GM19025 (cell line): ENCODE measurements around the gene PDZD2.
"Not testable (repeated sequence)": the region's sequence is repeated elsewhere in the genome, so short reads cannot be mapped to it uniquely, and the experiment has no call there.

Experiments used
- ATAC-seq: cut with Tn5 transposase; IDR thresholded peaks from one replicate; pipeline ENCODE4 v1.9.1; 2021; ENCODE audit warnings: mild to moderate bottlenecking, low read depth, moderate library complexity; ENCODE audit not compliant: unreplicated experiment

Gene PDZD2

DNA sequence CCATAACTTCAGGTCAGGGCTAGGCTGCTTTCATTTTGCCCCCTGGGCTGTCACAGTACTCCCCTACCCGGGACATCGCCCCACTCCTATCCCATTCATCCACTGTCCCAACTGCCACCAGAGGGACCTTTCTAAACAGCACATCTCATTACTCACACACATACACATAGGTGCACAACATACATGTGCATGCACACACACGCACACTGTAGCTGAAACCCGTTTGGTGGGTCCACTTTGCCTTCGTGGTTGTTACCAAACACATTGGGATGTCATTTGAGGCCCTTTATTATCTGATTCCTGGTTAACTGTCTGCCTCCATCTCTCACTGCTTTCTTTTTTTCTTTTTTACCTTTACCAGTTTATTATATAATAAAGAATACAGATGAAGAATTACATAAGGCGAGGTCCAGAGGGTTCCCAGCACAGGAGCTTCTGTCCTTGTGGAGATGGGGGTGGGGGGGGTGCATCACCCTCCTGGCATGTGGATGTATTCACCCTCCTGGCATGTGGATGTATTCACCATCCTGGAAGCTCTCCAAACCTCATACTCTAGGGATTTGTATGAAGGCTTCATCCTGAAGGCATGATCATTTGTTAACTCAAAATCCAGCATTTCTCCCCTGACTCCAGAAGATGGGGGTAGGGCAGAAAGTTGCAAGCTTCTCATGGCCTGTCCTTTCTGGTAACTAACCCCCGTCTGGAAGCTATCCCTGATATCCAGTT is 349.2 kb downstream of the PDZD2 start:
- ATAC-seq, result no peak

DNA sequence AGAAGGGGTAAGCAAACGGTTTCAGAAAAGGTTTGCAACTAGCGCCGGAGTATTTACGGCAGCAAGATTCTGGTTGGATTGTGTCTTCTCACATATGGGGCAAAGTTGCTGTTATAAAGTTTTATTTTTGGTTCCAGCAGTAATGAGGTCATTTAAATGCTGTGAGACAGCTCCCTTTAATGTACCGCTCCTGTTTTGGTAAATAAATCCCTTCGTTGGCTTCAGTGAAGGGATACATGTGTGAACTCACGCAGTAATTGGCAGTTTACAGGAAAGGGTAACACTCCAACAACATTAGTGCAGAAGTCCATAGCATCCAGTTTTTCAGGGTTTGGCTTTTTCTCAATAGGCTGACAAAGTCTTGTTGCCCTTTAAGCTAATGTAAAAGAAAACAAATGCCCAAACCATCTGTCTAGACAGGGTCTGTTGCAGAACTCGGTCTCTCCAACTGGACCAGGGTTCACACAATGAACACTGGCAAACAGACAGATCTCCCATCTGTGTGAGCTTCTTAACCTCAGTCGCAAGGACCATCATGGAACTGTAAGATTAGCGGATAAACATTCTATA is 351.2 kb downstream of the PDZD2 start:
- ATAC-seq, result no peak

DNA sequence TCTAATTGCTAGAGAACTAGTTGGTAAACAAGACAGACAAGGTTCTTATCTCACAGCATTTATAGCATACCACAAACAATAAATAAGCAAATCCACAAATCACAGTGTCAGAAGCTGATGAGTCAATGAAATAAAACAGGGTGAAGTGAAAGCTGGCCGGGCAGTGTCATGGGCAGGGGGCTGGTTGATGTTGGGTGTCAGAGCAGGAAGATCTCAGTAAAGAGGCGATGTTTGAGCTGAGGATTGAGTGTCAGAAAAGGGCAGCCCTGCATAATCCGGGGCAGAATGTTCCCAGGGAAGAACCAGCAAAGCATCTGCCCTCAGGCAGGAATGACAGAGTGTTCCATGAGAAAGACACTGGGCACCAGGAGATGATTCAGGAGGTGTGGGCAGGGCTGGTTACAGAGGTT is 351.8 kb downstream of the PDZD2 start:
- ATAC-seq, result no peak

DNA sequence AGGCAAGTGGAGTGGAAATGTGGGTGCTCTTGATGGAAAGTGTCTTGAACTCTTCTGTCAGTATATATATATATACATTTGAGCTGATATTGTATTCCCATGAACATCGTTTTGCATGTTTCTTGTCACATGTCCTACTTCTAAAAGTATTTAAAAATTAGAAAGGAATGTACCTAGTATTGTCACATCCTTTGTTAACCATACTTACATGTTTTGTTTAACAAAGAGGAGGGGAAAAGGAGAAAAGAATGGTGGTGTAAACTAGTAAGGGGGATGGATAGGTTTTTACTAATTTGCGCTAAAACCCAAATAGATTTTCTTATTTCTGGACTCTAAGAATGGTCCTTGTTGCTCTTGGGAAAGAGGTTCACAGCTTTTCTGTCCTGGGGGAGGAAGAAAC is 353.4 kb downstream of the PDZD2 start:
- ATAC-seq, result no peak

DNA sequence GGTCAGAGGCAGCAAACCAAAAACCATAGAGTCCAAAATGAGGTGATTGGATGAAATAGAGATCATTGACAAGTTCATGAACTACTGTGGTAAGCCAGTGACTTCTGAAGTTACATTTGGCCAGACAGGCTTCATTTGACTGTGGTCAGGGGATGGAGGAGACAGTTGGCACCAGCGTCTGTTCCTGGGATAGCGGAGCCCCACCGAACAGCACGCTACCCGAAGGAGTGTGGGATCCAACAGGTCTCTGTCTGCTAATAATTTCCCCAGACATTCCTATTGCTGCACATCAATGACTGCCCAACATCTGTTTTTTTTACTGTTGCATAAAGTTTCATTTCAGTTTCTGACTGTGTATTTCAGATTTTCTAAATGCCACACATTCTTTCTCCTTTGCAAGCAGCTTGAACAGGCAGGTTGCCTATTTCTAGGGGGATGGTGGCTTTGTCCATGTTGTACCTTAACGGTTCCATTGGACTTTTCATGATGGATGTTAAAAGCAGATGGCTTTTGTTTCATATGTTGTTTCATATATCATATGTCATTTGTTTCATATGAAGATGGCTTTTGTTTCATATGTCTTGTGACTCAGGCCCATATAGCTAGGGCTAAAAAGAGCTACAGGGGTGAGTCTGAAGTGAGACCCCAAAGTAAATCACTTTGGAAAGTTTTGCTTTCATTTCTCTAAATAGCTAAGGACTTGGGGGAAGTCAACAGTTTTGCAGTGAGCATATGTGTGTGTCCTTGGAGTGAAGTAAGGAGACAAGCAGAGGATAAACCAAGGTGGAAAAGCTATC is 354.4 kb downstream of the PDZD2 start:
- ATAC-seq, result no peak

DNA sequence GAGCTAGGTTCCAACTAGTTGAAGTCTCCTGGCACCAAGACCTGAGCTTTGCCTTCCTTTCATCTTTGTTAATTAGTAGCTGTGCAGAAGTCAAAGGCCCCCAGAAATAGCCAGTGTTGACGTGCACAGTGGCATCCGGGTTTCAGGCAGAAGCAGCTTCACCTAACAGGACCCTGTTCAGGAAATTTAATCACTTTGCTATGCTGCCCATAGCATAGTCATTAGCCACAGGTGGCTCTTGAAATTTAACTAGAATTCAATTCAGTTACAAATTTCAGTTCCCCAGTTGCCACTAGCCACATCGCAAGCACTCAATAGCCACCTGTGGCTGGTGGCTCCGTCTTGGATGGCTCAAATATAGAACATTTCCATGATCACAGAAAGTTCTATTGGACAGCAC is 356.1 kb downstream of the PDZD2 start:
- ATAC-seq, result peak; percentile 77

DNA sequence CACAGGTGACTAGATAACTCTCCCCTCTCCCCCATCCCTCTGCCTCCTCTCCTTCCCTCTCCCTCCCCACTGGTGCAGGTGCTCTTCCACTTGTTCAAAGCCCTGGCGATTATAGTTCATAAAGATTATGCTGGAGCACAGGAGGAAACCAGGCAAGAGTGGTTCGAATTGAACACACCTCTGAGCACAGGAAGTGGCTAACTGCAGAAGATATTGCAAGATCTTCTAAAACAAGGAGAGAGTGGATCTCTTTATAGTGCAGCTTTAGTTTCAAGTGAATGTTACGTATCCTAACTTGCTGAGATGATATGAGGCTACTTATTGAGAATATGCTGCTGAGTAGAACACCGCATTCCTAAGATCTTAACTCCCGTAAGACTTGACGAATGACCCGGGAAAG is 356.8 kb downstream of the PDZD2 start:
- no peak for ATAC-seq

DNA sequence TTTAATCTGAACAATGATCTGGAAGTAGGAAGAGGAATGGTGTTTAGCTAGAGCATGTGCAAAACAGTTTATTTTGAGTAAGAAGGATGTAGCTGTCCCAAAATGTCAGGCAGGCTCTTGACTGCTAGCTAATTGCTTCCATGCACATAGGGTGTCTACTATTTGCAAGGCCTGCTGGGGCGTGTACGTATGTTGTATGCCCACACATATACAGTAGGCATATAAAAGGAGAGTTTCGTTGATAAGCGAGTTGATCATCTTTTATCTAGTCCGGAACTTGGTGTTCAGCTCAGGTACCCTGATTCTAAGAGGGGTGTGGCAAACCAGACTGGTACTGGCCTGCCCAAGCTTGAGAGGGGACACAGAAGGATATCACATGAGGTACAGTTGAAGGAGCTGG is 358.0 kb downstream of the PDZD2 start:
- ATAC-seq, result no peak

DNA sequence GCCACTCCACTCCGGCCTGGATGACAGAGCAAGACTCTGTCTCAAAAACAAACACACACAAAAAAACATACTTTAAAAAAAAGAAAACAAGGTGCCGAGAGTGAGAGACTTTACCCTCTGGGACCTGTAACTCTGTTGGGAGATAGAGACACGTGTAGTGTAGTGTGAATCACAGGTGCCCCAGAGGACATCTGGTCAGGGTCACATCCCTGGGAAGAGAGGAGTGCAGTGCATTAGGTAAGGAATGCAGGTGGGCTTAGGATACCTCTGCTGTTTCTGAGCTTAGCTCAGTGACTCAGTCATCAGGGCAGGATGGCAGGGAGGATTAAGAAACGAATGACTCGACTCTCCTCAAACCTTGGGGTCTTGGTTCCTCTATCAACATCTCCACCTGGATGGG is 360.5 kb downstream of the PDZD2 start:
- ATAC-seq, result no peak

DNA sequence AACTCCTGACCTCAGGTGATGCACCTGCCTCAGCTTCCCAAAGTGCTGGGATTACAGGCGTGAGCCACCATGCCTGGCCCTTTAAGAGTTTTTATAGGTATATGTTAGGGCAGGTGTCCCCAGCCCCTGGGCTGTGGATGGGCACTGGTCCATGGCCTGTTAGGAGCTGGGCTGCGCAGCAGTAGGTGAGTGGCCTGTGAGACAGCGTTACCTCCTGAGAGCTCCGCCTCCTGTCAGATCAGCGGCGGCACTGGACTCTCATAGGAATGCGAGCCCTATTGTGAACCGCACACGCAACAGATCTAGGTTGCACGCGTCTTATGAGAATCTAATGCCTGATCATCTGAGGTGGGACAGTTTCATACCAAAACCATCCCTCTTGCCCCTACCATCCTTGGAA is 361.8 kb downstream of the PDZD2 start:
- ATAC-seq, result no peak

DNA sequence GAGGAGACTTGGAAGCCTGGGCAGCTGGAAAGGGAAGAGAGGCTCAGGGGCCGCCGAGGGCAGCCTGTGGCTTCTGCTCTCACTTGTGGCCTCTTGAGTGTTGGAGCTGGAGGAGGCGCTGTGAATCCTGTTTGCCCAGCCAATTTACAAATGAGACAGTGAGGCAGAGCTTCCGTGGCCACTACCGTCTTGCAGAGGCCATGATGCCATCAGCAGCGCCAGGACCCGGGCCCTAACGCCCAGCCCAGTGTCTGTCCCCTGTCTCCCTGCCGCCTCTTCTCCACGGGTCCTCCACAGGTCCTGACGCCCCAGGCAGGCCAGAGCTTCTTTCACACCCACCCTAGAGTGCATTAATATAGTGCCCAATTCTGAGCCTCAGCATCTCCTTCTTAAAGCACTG is 362.4 kb downstream of the PDZD2 start:
- no peak for ATAC-seq

DNA sequence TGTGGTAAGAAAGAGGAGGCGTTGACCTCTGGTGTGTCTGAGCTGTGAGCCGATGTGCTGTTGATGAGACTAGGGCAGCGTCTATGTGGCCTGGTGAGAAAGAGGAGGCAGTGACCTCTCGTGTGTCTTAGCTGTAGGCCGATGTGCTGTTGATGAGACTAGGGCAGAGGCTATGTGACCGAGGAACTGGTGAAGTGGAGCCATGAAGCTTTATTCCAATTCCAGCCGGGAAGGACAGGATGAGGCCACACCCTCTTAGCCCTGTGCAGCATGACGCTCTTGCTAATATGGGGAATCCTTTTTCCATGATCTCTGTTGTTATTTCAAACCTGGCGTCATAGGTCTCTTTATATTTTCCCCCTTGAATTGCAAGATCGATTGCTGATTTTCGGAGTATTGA is 362.8 kb downstream of the PDZD2 start:
- no peak for ATAC-seq

DNA sequence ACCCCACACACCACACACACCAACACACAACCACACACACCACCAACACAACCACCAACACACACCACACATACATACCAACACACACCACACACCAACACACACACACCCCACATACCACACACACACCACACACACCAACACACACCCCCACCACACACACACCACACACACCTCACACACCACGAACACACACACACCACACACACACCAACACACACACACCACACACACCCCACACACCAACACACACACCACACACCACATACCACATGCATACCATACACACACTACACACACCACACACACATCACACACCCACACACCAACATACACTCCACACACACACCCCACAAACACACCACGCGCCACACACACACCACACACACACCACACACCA is 363.8 kb downstream of the PDZD2 start:
- ATAC-seq, result no peak

DNA sequence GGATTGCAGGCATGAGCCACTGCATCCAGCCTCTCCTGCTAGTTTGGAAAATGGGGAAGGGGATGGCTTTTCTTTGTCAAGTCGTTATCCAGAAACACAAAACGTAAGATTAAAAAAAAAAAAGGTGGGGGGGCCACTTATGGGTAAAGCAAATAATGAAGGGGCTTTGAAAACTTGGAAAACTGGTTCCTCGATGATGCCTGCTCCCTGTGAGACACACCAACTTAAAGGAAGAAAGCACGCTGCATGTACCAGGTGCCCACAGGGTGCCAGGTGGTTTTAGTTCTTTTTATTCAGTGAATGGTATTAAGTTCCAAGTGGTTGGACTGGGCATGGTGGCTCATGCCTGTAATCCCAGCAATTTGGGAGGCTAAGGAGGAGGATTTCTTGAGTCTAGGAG is 365.1 kb downstream of the PDZD2 start:
- ATAC-seq, result no peak

DNA sequence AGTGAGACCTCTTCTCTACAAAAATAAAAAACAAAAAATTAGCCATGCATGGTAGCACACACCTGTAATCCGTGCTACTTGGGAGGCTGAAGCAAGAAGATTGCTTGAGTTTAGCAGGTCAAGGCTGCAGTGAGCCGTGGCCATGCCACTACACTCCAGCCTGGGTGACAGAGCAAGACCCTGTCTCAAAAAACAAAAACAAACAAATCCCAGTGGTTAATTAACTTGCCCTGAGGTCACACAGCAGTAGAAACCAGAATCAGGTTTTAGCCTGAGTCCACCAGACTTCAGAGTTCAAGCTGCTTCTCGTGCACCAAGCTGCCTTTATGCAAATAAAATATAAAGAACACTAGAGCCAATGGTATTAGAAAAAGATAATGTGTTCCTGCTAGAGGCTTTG is 365.5 kb downstream of the PDZD2 start:
- ATAC-seq, result no peak

DNA sequence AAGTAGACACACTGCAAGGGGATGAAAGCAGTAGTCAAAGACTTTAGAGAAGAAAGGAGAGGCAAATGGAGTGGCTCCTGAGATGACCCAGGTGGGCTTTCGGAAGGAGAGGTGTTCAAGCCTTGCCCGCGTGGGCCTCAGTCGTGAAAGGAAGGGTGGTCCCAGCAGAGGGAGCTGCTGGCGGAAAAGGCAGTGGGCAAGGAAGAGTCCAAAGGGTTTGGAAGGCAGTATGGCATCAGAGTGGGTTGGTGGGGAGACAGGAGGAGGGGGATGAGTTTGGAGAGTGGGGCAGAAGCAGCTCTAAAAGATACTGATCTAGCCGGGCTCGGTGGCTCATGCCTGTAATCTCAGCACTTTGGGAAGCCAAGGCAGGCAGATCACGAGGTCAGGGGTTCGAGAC is 369.8 kb downstream of the PDZD2 start:
- ATAC-seq, result no peak

DNA sequence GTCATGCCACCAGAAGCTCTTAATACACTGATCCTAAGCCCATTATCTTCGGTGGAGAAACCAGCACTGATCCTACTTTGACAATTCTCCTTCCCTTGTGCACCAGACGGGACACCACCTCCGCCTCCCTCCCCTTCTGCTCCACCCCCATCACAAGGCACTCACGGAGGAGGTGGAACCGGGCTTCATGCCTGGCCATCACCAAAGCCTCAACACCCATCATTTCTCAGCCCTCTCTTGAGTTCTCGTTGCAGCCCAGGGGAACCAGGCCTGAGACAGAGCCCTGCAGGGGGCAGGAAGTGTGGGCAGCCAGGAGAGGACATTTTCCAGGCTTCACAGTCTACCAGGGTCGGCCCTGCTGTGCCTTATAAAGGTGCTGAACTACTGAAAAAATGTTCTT is 374.7 kb downstream of the PDZD2 start:
- no peak for ATAC-seq

DNA sequence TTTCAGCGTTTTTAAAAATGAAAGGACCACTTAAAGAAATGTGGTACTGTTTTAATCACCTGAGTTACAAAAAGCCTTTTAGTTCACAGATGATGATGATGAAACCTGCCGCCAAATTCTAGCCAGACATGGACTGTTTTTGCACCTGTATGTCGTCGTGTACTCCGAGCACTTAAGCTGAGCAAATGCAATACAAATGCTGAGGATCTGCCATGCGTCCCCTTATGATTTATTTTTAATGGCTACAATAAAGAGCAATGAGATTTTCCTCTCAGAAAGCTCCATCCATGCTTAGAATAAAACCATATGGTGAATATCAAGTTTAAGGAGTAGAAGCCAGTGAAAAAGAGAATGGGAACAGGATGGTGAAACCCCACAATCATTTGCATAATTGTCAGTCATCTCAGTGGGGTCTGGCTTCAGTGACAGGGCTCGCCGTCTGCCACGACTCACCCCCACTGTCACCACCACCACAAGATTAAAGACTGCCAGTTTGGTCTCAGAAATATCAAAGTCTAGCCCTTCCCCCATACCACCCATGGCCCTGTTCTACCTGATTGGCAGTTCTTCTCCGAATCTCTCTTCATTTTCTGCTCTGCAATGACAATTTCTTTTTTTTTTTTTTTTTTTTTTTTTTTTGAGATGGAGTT is 375.3 kb downstream of the PDZD2 start:
- no peak for ATAC-seq

DNA sequence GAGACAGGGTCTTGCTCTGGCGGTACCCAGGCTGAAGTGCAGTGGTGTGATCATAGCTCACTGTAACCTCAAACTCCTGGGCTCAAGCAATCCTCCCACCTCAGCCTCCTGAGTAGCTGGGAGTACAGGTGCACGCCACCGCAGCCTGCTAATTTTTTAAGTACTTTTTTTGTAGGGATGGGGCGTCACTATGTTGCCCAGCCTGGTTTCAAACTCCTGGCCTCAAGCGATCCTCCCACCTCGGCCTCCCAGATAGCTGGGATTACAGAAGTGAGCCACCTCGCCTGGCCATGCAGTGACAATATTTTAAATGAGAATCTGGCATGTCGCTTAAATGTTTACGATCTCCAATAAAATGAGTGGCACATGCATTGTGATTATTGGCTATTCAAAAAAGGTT is 376.3 kb downstream of the PDZD2 start:
- ATAC-seq, result not testable (repeated sequence)

DNA sequence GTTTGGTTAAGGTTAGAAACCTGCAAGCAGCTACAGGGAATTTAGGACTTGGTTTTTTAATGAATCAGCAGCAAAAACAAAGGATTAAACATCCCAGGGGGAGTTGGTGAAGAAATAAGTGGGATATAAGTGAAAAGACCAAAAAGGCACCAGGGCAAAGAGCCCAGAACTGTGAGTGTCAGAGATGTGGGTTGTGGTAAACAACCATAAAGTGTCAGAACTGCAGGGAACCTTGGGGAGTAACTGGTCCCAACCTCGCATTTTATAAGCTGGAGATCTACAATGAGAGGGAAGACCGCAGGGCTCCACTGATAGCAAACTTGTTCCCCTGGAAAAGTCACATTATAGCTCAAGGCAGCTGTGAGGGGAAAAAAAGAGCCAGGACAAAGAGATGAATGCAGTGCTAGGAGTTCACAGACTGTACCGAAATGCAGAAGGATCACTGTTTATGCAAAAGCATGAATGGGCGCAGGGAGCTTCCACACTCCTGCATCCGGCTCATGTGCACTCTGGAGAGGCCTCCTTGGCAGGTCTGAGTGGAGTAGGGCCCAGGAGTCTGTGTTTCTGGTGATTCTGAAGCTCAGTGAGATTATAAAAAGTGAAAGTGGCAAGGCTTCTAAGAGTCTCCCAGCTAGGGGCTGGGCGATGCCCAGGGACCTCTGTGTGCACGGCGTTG is 378.9 kb downstream of the PDZD2 start:
- no peak for ATAC-seq
